Measurements from ENCODE around the gene TFPI.

DNA sequence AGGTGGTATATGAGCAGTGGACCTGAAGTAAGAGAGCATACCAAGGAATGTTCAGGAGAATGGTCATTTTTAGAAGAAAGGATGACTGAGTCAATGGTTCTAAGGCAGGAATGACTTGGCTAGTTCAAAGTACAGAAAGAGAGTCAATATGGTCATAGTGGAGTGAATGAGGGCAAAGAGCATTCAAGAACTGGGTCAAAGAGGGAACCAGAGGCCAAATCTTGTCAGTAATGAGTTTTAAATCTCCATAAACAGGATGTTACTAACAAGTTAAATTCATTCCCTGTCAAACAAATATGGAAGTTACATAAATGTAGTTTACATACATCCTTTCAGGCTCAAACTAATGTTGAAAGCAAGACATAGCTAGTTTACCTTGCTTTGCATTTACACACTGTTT is 122.3 kb downstream of the TFPI start:
- TF ChIP-seq POLR2A (IDR thresholded peaks at IDR 0.05) (no peak), POLR2AphosphoS5 (IDR thresholded peaks at IDR 0.05) (no peak)
- TF ChIP-seq, protein P1, sequence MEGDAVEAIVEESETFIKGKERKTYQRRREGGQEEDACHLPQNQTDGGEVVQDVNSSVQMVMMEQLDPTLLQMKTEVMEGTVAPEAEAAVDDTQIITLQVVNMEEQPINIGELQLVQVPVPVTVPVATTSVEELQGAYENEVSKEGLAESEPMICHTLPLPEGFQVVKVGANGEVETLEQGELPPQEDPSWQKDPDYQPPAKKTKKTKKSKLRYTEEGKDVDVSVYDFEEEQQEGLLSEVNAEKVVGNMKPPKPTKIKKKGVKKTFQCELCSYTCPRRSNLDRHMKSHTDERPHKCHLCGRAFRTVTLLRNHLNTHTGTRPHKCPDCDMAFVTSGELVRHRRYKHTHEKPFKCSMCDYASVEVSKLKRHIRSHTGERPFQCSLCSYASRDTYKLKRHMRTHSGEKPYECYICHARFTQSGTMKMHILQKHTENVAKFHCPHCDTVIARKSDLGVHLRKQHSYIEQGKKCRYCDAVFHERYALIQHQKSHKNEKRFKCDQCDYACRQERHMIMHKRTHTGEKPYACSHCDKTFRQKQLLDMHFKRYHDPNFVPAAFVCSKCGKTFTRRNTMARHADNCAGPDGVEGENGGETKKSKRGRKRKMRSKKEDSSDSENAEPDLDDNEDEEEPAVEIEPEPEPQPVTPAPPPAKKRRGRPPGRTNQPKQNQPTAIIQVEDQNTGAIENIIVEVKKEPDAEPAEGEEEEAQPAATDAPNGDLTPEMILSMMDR (IDR thresholded peaks at IDR 0.05) = no peak

All from transverse colon (tissue), 4 donors.